Measurements from ENCODE around the gene SNCB. TPM values are rescaled to one million over a fixed set of nuclear protein-coding genes. Genes with fewer than 3 reads are reported as not detected.

Gene SNCB
- total and polyA plus RNA-seq, 2 of the 8 experiments (the other 6 are each of a cell fraction or from before 2014, with no cell fraction given): 4.2 to 5.9 TPM

- no peak for TF ChIP-seq USF2 (IDR thresholded peaks at IDR 0.05; ENCODE audit: low read length)
- peak; percentile 96 for TF ChIP-seq KDM4A (IDR thresholded peaks at IDR 0.05; ENCODE audit: low read depth, low read length, severe bottlenecking)
- TF ChIP-seq SIX5 (IDR thresholded peaks at IDR 0.05; ENCODE audit: low read depth, low read length): no peak
- peak; percentile 60 for TF ChIP-seq CREB1 (IDR thresholded peaks at IDR 0.05)
- TF ChIP-seq RAD21 (IDR thresholded peaks at IDR 0.05 in 1 of 2, conservative IDR thresholded peaks at IDR 0.05 in 1 of 2; ENCODE audit: low read depth in 2 of 2, low read length in 2 of 2): no peak
- TF ChIP-seq GTF2F1 (IDR thresholded peaks at IDR 0.05; ENCODE audit: borderline replicate concordance, low read depth, low read length): no peak
- no peak for TF ChIP-seq CTCF (IDR thresholded peaks at IDR 0.05; ENCODE audit: control extremely low read depth in 1 of 3, insufficient read depth in 1 of 3, low read depth in 1 of 3, low read length in 3 of 3)
- TF ChIP-seq MAFK (IDR thresholded peaks at IDR 0.05; ENCODE audit: low read depth, low read length): no peak
- no peak for TF ChIP-seq JUND (IDR thresholded peaks at IDR 0.05; ENCODE audit: low read length)
- peak; percentile 81 for TF ChIP-seq YY1 (IDR thresholded peaks at IDR 0.05; ENCODE audit: low read depth, low read length)
- TF ChIP-seq CHD1 (IDR thresholded peaks at IDR 0.05; ENCODE audit: low read depth, low read length): no peak
- TF ChIP-seq PHF8 (conservative IDR thresholded peaks at IDR 0.05; ENCODE audit: low read depth, low read length): peak; percentile 23
- no peak for TF ChIP-seq TEAD4 (IDR thresholded peaks at IDR 0.05; ENCODE audit: low read depth, low read length)
- TF ChIP-seq BACH1 (IDR thresholded peaks at IDR 0.05; ENCODE audit: low read length): no peak
- TF ChIP-seq POLR2AphosphoS5 (IDR thresholded peaks at IDR 0.05; ENCODE audit: low read depth, low read length): no peak
- TF ChIP-seq CBX5 (IDR thresholded peaks at IDR 0.05; ENCODE audit: low read depth, low read length): no peak
- peak; percentile 99 for TF ChIP-seq CTBP2 (IDR thresholded peaks at IDR 0.05; ENCODE audit: borderline replicate concordance, insufficient read depth, insufficient read length, low read length)
- no peak for TF ChIP-seq KDM5A (IDR thresholded peaks at IDR 0.05; ENCODE audit: low read length)
- TF ChIP-seq POU5F1 (IDR thresholded peaks at IDR 0.05; ENCODE audit: low read depth, low read length): no peak
- no peak for TF ChIP-seq SRF (IDR thresholded peaks at IDR 0.05; ENCODE audit: low read depth, low read length)
- TF ChIP-seq SP4 (IDR thresholded peaks at IDR 0.05; ENCODE audit: low read length): no peak
- TF ChIP-seq TAF1 (IDR thresholded peaks at IDR 0.05; ENCODE audit: low read depth, low read length): no peak
Measured at GRCh38 chr5:176629853-176630680, at the start of gene SNCB, which contains the start of gene EIF4E1B (continued).
